ENCODE measurements around the gene CASTOR1.

Gene CASTOR1

DNA sequence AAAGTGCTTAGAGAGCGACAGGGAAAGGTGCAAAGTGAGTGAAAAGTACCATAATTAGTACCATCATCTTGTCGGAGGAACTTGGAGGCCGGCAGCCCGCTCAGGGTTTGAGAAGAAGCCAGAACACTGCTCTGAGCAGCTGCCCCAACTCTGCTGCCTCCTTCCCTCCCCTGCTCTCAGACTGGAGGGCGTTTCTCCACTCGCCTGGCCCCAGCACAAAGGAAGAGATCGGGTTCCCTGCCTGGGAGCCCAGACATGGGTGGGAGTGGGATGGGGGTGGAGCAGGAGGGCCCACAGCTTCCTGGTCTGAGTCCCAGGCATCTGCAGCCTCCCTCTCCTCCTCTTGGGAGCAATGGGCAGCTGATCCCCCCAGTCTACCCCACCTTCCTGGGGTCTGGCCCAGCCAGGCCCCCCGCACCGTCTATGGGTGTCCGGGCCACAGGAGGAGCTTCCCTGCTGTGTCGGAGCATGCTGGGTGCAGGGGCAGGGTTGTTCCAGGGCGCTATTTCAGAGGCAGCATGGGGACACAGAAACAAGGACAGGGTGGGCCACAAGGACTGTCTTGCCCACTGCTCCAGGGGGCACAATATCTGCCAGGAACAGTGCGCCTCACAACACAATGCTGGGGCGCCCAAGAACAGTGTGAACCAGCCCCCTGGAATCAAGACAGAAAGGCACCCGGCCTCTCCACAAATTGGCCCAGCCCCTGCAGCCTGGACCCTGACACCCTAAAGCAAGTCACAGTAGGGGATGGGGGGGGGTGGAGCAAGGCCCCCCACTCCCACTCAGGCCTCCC lies 47.5 kb downstream of the CASTOR1 start:
- Histone ChIP-seq H4K20me1 (ENCODE audit: insufficient read depth, low read length) (no peaks in the 10 kb centered on the region), H3K4me2 (ENCODE audit: low read length) (no peak overlapping the region), H3K4me3 (ENCODE audit: low read depth, low read length, poor library complexity, severe bottlenecking) (no peak overlapping the region), H3K4me1 (ENCODE audit: insufficient read depth, low read length, severe bottlenecking) (no peaks in the 10 kb centered on the region), H3K27ac (ENCODE audit: low read depth, low read length, poor library complexity, severe bottlenecking) (no peak overlapping the region), H2AFZ (ENCODE audit: low read length) (no peak overlapping the region), H3K36me3 (ENCODE audit: insufficient read depth, low read length) (no peaks in the 10 kb centered on the region), H3K9me2 (ENCODE audit: low read depth, low read length) (no peaks in the 10 kb centered on the region), H3K9ac (ENCODE audit: low read length) (no peak overlapping the region), H3K9me3 (ENCODE audit: low read length) (no peaks in the 10 kb centered on the region), H3K79me2 (ENCODE audit: insufficient read depth, low read length) (no peaks in the 10 kb centered on the region), H3K27me3 (ENCODE audit: insufficient read depth, low read length) (peaks cover 6% of the 10 kb centered on the region; the same call in 1 of the 2 replicates), H3F3A (ENCODE audit: insufficient read depth, low read length) (no peaks in the 10 kb centered on the region)
- TF ChIP-seq CTCF (IDR thresholded peaks at IDR 0.05; ENCODE audit: low read length) (no peak), EZH2 (IDR thresholded peaks at IDR 0.05; ENCODE audit: borderline replicate concordance, low read length) (no peak)

- H3K9ac ChIP-seq (ENCODE audit: low read length), result no peak overlapping the region
- no peaks in the 10 kb centered on the region for H3K9me3 ChIP-seq (ENCODE audit: low read length)
- H3K4me1 ChIP-seq (ENCODE audit: insufficient read depth, low read length, severe bottlenecking), result no peaks in the 10 kb centered on the region
- no peaks in the 10 kb centered on the region for H3K9me2 ChIP-seq (ENCODE audit: low read depth, low read length)
- no peaks in the 10 kb centered on the region for H3F3A ChIP-seq (ENCODE audit: insufficient read depth, low read length)
- no peak overlapping the region for H3K4me2 ChIP-seq (ENCODE audit: low read length)
- H3K27me3 ChIP-seq (ENCODE audit: insufficient read depth, low read length), result peaks cover 6% of the 10 kb centered on the region; the same call in 1 of the 2 replicates
- no peak overlapping the region for H3K27ac ChIP-seq (ENCODE audit: low read depth, low read length, poor library complexity, severe bottlenecking)
- no peaks in the 10 kb centered on the region for H4K20me1 ChIP-seq (ENCODE audit: insufficient read depth, low read length)
- no peaks in the 10 kb centered on the region for H3K79me2 ChIP-seq (ENCODE audit: insufficient read depth, low read length)
- no peak overlapping the region for H2AFZ ChIP-seq (ENCODE audit: low read length)
- TF ChIP-seq EZH2 (IDR thresholded peaks at IDR 0.05; ENCODE audit: borderline replicate concordance, low read length) (no peak), CTCF (IDR thresholded peaks at IDR 0.05; ENCODE audit: low read length) (no peak)
- no peaks in the 10 kb centered on the region for H3K36me3 ChIP-seq (ENCODE audit: insufficient read depth, low read length)
- no peak overlapping the region for H3K4me3 ChIP-seq (ENCODE audit: low read depth, low read length, poor library complexity, severe bottlenecking)
These were observed 48.5 kb downstream of the CASTOR1 start for GRCh38 chr22:30240541-30241417.

DNA sequence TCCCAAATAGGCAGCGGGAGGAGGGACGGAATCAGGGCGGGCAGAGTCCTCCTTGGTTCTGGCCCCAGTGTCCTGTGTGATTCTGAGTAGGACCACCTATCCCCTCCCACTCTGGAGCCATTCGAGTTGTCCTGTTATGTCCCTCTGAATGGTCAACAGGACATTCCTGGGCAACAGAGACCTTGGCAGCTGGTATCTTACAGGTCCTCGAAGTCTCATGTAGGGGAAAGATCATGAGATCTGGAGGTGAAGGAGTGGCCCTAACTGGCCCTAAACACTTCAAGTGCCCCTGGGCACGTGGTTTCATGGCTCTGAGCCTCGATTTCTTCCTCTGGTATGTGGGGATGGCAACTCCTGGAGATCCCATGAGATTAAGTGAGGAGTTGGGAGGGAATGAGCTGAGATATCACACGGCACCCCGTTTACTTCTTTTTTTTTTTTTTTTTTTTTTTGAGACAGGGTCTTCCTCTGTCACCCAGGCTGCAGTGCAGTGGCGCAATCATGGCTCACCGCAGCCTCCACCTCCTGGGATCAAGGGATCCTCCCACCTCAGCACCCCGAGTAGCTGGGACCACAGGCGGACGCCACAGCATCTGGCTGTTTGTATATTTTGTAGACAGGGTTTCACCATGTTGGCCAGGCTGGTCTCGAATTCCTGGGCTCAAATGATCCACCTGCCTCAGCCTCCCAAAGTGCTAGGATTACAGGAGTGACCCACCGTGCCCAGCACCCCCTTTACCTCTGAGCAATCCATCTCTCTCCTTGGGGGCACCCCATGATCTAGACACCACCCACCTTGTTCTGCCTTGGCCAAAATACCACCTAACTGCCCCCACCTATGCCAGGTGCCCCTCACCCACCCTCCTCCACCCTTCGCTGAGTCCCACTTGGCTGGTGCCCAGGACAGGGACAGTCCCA lies 49.6 kb downstream of the CASTOR1 start:
- TF ChIP-seq EZH2 (IDR thresholded peaks at IDR 0.05; ENCODE audit: borderline replicate concordance, low read length), result no peak
- Histone ChIP-seq H3K4me1 (ENCODE audit: insufficient read depth, low read length, severe bottlenecking) (no peaks in the 10 kb centered on the region), H2AFZ (ENCODE audit: low read length) (no peak overlapping the region), H3K79me2 (ENCODE audit: insufficient read depth, low read length) (no peaks in the 10 kb centered on the region), H3K4me2 (ENCODE audit: low read length) (no peak overlapping the region), H3F3A (ENCODE audit: insufficient read depth, low read length) (no peaks in the 10 kb centered on the region), H3K36me3 (ENCODE audit: insufficient read depth, low read length) (no peaks in the 10 kb centered on the region), H3K4me3 (ENCODE audit: low read depth, low read length, poor library complexity, severe bottlenecking) (no peak overlapping the region), H3K9me3 (ENCODE audit: low read length) (no peaks in the 10 kb centered on the region), H3K27ac (ENCODE audit: low read depth, low read length, poor library complexity, severe bottlenecking) (no peak overlapping the region), H3K27me3 (ENCODE audit: insufficient read depth, low read length) (peaks cover 4% of the 10 kb centered on the region; the same call in 1 of the 2 replicates), H4K20me1 (ENCODE audit: insufficient read depth, low read length) (no peaks in the 10 kb centered on the region), H3K9ac (ENCODE audit: low read length) (no peak overlapping the region), H3K9me2 (ENCODE audit: low read depth, low read length) (no peaks in the 10 kb centered on the region)
